SH-SY5Y (cell line): ENCODE data around the gene TMEM236.

Source experiments
- GATA2 ChIP-seq: IDR thresholded peaks from 2 replicates; pipeline ENCODE4 v1.6.1; 2011; ENCODE audit warnings: mild to moderate bottlenecking, low read depth, low read length
- GATA3 ChIP-seq: IDR thresholded peaks from 2 replicates; pipeline ENCODE4 v1.6.1; 2011; ENCODE audit warnings: low read depth, mild to moderate bottlenecking, low read length, moderate library complexity

DNA sequence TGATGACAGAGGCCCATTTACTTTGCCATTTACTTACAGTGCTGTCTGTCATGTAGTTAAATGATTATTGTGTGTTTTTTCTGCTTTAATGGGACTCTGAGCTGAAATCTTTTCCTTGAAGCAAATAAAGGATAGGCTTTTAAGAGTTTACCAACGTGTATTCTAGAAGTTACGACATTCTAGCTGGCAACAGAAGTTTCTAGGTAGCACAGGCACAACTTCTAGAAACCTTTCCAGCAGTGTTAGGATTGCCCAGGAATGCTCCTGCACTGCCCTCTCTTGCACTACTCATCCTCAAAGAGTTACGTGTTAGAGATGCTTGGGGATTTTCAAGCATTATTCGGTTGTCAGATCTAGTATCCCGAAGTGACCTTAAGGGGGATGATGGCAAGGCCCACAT lies 42.5 kb upstream of the TMEM236 start:
- no peak for TF ChIP-seq GATA2
- no peak for TF ChIP-seq GATA3
